ENCODE results near the gene PTPRE.

GRCh38 chr10:127922675-127923366, 15.9 kb downstream of the PTPRE start:
- no peak for TF ChIP-seq TAF1 (IDR thresholded peaks at IDR 0.05; ENCODE audit: low read depth, low read length)
- TF ChIP-seq POLR2AphosphoS5 (IDR thresholded peaks at IDR 0.05; ENCODE audit: low read depth, low read length): no peak
- no peak for TF ChIP-seq POU2F2 (IDR thresholded peaks at IDR 0.05; ENCODE audit: low read depth, low read length)
- TF ChIP-seq SPI1 (IDR thresholded peaks at IDR 0.05; ENCODE audit: low read depth, low read length): no peak
